ENCODE measurements around the gene RPTOR.

RPTOR gene

GRCh38 chr17:80990921-80991644 lies 446.4 kb downstream of the RPTOR start (continued):
- TF ChIP-seq ZBTB8A (tag by site-specific recombination; IDR thresholded peaks at IDR 0.05) (no peak), SCRT2 (tag by site-specific recombination; IDR thresholded peaks at IDR 0.05) (0 out of 2 replicates have a peak, but pooled peaks have one; percentile 17), ZNF629 (tag by site-specific recombination; IDR thresholded peaks at IDR 0.05) (peak; percentile 66), ZNF132 (tag by site-specific recombination; IDR thresholded peaks at IDR 0.05; ENCODE audit: borderline replicate concordance) (no peak), SCRT1 (tag by site-specific recombination; IDR thresholded peaks at IDR 0.05; ENCODE audit: borderline replicate concordance) (peak; percentile 29; the same call in 1 of the 2 replicates), PRDM10 (tag by site-specific recombination; IDR thresholded peaks at IDR 0.05) (no peak), ZNF24 (tag by site-specific recombination; IDR thresholded peaks at IDR 0.05) (0 out of 2 replicates have a peak, but pooled peaks have one; percentile 26), ZNF302 (tag by site-specific recombination; IDR thresholded peaks at IDR 0.05; ENCODE audit: low read depth) (no peak), HOXC10 (CRISPR knock-in tag; IDR thresholded peaks at IDR 0.05) (no peak), ZNF777 (tag by site-specific recombination; IDR thresholded peaks at IDR 0.05; ENCODE audit: borderline replicate concordance) (no peak), ZNF362 (tag by site-specific recombination; IDR thresholded peaks at IDR 0.05) (peak; percentile 93), ZNF610 (tag by site-specific recombination; IDR thresholded peaks at IDR 0.05; ENCODE audit: borderline replicate concordance) (no peak), SP3 (tag by site-specific recombination; IDR thresholded peaks at IDR 0.05) (0 out of 2 replicates have a peak, but pooled peaks have one; percentile 18), ZEB2 (tag by site-specific recombination; IDR thresholded peaks at IDR 0.05) (peak; percentile 47; the same call in 1 of the 2 replicates), ZNF280C (tag by site-specific recombination; IDR thresholded peaks at IDR 0.05) (no peak), ZBTB17 (tag by site-specific recombination; IDR thresholded peaks at IDR 0.05) (0 out of 2 replicates have a peak, but pooled peaks have one; percentile 44), ZFP3 (tag by site-specific recombination; IDR thresholded peaks at IDR 0.05; ENCODE audit: low read depth) (no peak), GLIS1 (tag by site-specific recombination; IDR thresholded peaks at IDR 0.05) (no peak), ZSCAN16 (tag by site-specific recombination; IDR thresholded peaks at IDR 0.05) (no peak), ZNF324 (tag by site-specific recombination; IDR thresholded peaks at IDR 0.05) (no peak), ZNF394 (tag by site-specific recombination; IDR thresholded peaks at IDR 0.05; ENCODE audit: borderline replicate concordance) (no peak), ZNF404 (tag by site-specific recombination; IDR thresholded peaks at IDR 0.05) (no peak), ZSCAN5A (tag by site-specific recombination; IDR thresholded peaks at IDR 0.05) (no peak), ZNF341 (tag by site-specific recombination; IDR thresholded peaks at IDR 0.05; ENCODE audit: low read depth) (no peak), ZNF335 (tag by site-specific recombination; conservative IDR thresholded peaks at IDR 0.05) (peak; percentile 67), ZNF449 (tag by site-specific recombination; IDR thresholded peaks at IDR 0.05) (no peak), ZBTB20 (tag by site-specific recombination; IDR thresholded peaks at IDR 0.05) (no peak), ZNF423 (tag by site-specific recombination; IDR thresholded peaks at IDR 0.05) (no peak), TRIM28 (IDR thresholded peaks at IDR 0.05; ENCODE audit: borderline replicate concordance, low read length) (no peak)
